ENCODE results near the gene URAD. TPM values are rescaled to one million over a fixed set of nuclear protein-coding genes. Genes with fewer than 3 reads are reported as not detected.
"Not testable (repeated sequence)": the region's sequence is repeated elsewhere in the genome, so short reads cannot be mapped to it uniquely, and the experiment has no call there.

Gene URAD, protein sequence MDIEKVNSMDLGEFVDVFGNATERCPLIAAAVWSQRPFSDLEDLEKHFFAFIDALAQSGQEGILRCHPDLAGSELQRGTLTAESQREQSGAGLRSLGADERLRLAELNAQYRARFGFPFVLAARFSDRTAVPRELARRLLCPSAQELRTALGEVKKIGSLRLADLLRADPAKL
- total RNA-seq: not detected

DNA sequence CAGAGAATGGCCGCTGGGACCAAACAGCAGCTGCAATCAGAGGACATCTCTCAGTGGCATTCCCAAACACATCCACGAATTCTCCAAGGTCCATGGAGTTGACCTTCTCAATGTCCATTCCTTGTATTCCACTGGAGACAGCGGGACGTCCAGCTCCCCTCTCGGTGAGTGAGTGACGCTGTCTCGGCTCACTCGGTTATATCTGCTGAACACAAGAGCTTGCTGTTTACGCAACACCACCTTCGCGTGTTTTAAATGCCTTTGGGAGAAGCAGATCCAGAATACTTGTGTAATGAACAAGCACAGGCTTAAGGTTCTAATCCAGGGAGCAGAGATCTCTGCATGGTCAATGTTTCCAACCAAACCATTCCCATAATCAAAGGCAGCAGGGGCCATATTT lies at the start of gene URAD:
URAD (minus strand) TSS at position 174 of the 400 bp plus-strand sequence; CDS start at position 118, 56 bp downstream.
- Mint-ChIP-seq H3K9me3 (no peaks in the 10 kb centered on the region), H3K36me3 (no peaks in the 10 kb centered on the region), H3K27ac (peak within 1 kb of the TSS in 1 of 2 donors; percentile 22)
- no peak for DNase-seq (ENCODE audit: low spot score in 2 of 2)
- no peak for ATAC-seq

DNA sequence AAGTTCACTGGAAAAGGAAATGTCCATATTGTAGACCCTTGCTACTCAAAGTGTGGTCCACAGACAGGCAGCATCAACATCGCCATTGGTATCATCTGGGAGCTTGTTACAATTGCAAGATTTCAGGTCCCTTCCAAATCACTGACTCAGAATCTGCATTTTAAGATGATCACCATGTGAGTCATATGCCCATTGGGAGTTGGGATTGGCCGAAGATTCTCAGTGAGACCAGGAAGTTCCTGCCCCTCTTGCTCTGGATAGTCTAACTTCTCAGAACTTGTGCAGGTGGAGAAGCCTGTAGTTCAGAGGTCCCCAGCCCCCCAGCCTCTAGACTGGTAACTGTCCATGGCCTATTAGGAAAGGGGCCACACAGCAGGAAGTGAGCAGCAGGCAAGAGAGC lies 48.9 kb upstream of the URAD start:
- Mint-ChIP-seq H3K9me3 (no peaks in the 10 kb centered on the region), H3K27ac (no peak overlapping the region), H3K36me3 (no peaks in the 10 kb centered on the region)
- ATAC-seq (peak; percentile 63 to 64), DNase-seq (ENCODE audit: low spot score in 2 of 2) (no peak)

DNA sequence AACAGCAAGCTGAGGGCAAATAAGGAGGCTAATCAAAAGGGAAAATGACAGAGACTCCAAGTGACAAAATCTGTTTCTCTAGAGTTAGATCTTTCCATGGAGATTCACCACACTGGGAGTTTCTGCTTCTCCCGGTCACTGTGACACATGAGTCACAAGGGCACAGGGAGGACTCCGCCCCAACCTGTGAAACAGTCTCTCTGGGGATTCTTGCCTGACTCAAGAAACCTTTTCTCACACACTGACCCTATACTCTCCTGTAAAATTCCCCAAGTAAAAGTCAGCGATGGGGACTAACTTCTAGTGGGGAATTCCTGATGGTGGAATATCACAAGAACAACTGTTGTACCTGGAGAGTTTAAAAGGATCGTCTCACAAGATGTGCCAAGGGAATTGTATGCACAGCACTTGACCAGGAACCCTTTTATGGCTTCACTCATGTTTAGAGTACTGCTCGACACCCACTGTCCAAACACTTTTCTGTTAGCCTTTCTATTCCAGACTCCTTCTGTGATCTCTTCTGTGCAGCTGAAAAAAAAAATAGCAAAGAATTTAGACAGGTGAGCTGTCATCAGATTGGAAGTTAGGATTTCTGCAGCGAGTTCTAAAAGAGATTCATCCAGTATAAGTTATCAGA lies 46.8 kb upstream of the URAD start:
- Mint-ChIP-seq H3K27ac (no peak overlapping the region), H3K36me3 (no peaks in the 10 kb centered on the region), H3K9me3 (no peaks in the 10 kb centered on the region)
- DNase-seq (ENCODE audit: low spot score in 2 of 2) (no peak), ATAC-seq (peak in 1 of 2 donors; percentile 26)

DNA sequence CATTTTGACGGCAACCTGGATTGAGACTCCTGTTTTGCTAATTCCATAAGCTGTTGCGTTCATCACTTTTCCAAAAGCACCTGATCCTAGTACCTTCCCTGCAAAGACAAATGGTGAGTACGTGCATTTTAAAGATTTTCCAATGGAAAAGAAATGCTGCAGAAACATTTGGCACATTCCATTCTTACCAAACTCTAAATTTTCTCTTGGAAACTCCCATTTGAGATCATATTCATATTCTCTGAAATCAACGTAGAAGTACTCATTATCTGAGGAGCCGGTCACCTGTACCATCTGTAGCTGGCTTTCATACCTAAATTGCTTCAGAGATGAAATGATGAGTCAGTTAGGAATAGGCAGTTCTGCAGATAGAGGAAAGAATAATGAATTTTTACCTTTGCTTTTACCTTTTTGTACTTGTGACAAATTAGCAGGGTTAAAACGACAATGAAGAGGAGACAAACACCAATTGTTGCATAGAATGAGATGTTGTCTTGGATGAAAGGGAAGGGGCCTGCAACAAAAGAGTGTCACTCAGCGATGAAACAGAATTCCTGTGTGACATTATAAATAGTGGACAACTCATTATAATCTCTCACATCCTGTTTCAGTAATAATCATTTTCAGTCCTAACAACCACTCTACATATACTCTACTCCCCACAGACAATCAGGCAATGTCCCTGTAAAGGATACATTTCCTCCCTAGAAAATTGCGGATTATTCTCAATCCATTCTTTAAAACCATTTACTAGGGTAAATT lies 45.6 kb upstream of the URAD start:
- H3K27ac Mint-ChIP-seq: no peak overlapping the region
- no peak for ATAC-seq
- DNase-seq (ENCODE audit: low spot score in 2 of 2): no peak
- H3K9me3 Mint-ChIP-seq: no peaks in the 10 kb centered on the region
- H3K36me3 Mint-ChIP-seq: no peaks in the 10 kb centered on the region

DNA sequence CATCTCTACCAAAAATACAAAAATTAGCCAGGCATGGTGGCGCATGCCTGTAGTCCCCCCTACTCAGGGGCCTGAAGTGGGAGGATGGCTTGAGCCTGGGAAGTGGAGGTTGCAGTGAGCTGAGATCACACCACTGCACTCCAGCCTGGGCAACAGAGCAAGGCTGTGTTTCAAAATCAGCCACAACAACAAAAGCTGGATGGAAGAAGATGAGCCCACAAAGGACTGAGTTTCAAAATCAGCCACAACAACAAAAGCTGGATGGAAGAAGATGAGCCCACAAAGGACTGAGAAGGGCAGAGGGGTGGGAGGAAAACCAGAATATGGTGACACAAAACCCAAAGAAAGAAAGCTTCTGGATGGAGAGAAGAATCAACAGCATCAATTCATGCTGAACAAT lies 43.9 kb upstream of the URAD start:
- H3K9me3 Mint-ChIP-seq; H3K36me3 Mint-ChIP-seq; DNase-seq (ENCODE audit: low spot score in 2 of 2); H3K27ac Mint-ChIP-seq: not testable (repeated sequence)
- ATAC-seq: peak in 1 of 2 donors; percentile 61

DNA sequence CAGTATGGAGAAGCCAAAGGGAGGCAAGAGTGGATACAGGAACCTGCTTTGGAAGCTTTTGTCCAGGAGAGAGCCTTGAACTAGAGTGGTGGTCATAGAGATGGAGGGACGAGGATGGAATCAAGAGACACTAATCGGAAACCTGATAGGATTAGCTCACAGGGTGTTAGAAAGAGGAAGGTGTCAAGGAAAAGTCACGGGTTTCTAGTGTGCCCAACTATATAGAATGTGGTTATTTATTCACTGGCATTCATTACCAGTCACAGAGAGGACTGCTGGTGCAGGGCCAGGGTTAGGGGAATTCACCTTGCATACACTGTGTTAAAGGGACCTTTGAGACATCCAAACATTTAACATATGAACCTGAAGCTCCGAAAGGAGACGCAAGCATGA lies 43.4 kb upstream of the URAD start:
- H3K27ac Mint-ChIP-seq: no peak overlapping the region
- no peaks in the 10 kb centered on the region for H3K9me3 Mint-ChIP-seq
- DNase-seq (ENCODE audit: low spot score in 2 of 2): no peak
- ATAC-seq: no peak
- H3K36me3 Mint-ChIP-seq: no peaks in the 10 kb centered on the region

DNA sequence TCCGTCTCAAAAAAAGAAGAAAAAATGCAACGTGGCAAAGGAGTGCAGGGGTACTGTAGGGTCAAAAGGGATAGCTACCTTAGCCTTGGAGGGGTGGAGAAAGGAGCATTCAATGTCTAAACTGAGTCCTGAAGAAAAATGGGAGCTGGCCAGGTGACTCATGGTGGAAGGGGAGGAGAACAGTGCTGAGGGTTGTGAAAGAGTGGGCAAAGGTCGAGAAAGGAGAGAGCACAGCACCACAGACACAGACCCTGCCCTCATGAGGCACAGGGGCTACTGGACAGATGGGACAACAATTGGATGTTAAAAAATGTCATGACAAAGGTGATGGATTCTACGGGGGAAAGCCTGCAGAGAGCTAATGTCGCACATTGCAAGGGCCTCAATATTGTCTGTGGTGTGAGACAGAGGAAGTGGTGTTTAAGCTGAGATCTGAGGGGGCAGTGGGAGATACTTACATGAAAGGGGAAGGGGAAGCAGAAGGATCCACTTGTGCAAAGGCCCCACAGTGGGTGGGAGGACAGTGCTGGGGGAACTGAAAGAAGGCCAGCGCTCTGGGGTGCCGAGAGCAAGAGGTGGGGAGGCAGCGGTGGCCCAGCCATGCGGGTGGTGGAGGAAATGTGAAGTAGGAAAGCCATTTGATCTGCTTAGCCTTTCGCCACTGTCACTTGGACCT lies 42.9 kb upstream of the URAD start:
- H3K36me3 Mint-ChIP-seq: no peaks in the 10 kb centered on the region
- no peak for ATAC-seq
- H3K27ac Mint-ChIP-seq: peak overlapping the region in 1 of 2 donors; percentile 7
- no peak for DNase-seq (ENCODE audit: low spot score in 2 of 2)
- no peaks in the 10 kb centered on the region for H3K9me3 Mint-ChIP-seq

DNA sequence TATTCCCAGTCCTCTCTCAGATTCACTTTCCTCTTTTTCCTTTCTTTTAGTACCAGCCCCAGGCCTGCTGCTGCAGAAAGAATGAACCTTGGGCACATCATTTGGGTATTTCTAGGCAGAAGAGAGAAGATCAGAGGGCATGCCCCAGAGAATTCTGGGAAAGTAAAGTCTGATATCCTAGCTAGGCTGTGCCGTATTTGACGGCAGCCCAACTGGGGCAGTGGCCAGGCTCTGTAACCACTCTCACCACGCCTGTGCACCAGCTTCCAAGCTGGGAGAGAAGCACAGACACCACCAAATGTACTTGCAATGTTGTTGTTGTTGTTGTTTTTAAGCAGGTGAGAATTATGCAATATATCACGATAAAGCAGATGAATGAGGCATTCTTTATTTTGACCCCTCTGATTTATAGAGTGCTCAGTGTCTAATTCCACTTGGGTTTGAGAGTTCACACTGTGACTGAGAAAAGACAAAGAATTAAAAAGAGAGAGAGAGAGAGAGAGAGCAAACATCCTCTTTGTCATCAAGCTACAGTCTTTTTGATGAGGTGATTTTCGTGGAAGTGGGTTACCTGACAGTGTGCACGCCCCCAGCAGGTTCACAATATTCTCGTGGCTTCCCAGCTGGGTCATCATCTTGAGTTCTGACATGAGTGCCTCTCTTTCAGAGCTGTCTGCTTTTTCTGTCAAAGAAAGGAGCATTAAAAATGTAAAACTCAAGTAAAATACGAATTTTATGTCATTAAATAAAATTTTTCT lies 39.3 kb upstream of the URAD start:
- DNase-seq (ENCODE audit: low spot score in 2 of 2) (no peak), ATAC-seq (peak in 1 of 2 donors; percentile 46)
- Mint-ChIP-seq H3K36me3 (no peaks in the 10 kb centered on the region), H3K9me3 (no peaks in the 10 kb centered on the region), H3K27ac (no peak overlapping the region)

DNA sequence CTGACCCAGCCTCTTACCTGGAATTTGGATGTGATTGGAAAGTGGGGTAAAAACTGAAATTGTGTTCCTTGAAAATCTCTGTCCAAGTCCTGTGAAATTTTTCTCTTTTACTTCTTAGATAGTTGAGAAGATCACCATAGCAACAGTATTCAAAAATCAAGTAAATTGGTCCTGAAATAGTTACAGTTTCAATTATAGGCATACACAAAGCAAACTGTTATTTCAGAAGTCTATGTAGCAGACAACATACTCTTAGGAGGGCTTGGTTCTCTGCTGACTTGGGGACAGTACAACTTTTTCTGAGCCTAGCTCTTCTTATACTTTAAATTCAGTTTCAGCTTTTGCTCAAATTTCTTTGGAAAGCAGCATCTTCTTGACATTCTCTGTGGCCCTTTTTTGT lies 38.6 kb upstream of the URAD start:
- no peaks in the 10 kb centered on the region for H3K36me3 Mint-ChIP-seq
- no peak for ATAC-seq
- H3K27ac Mint-ChIP-seq: no peak overlapping the region
- no peak for DNase-seq (ENCODE audit: low spot score in 2 of 2)
- no peaks in the 10 kb centered on the region for H3K9me3 Mint-ChIP-seq

DNA sequence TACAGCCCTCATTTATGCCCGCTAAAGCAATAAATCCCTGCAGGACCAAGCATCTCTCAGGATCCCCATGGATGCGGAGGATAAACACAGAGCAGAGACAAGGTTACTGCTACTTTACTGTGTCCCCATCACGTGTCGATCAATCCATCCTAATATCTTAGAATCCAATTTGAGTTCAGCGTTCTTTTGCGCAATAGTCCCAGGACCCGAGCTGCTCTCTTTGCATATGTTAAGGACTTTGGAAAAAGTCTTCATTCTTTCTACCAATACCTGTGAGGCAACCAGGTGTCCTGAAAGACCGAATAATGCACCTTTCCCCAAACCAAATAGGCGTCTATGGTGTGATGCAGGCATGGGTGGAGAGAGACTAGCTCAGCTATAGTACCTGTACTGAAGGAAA lies 38.0 kb upstream of the URAD start:
- no peaks in the 10 kb centered on the region for H3K9me3 Mint-ChIP-seq
- DNase-seq (ENCODE audit: low spot score in 2 of 2) (no peak), ATAC-seq (no peak)
- H3K27ac Mint-ChIP-seq: no peak overlapping the region
- no peaks in the 10 kb centered on the region for H3K36me3 Mint-ChIP-seq

DNA sequence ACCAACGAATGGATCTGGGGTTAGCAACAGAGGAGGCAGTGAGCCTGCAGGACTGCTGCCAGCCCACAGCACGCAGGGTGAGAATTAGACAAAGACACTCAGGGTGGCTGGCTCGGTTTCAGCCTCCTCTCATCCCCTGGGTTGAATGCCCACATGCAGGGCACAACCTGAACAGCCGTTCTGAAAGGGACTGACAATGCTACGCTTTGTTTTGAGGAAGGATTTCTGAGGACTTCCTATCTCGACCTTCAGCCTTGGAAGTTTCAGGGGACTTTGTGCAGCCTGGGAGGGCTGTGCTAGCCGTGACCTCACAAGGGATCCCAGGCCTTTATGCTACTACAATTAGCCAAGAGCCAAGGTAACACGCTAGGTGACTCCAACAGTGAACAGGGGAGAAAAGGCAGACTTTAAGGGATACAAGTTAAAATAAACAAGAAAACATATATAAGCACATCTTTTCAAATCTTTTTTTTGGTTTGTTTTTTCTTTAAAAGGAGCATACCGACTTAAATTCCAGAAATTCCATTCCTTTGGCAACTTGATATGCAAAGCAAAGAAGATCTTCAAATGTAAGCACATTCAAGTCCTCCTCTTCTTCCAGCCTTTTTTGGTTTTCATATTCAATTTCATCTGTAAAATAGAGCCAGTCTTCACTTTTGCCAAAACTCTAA lies 34.5 kb upstream of the URAD start:
- peaks cover 0 to 2% of the 10 kb centered on the region in 2 donors for H3K9me3 Mint-ChIP-seq
- no peak for DNase-seq (ENCODE audit: low spot score in 2 of 2)
- H3K27ac Mint-ChIP-seq: no peak overlapping the region
- no peak for ATAC-seq
- H3K36me3 Mint-ChIP-seq: no peaks in the 10 kb centered on the region

DNA sequence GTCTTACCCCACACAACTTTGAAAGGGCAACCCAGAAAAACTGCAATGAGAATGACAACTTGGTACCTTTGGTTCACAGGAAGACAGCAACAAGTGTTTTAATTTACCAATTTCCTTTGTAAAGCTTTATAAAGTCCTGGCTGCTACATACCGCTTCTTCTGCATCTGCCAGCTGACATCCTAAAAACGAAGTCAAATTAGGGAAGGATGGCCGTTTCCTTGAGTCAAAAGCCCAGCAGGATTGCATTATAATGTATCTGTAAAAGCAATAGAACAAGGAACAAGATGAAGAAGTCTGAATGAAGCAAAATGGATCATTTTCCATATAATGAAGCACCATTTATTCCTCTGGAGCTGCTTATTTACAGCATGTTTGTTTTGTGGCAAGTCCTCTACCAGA lies 25.8 kb upstream of the URAD start:
- Mint-ChIP-seq H3K27ac (no peak overlapping the region), H3K36me3 (no peaks in the 10 kb centered on the region), H3K9me3 (no peaks in the 10 kb centered on the region)
- ATAC-seq (no peak), DNase-seq (ENCODE audit: low spot score in 2 of 2) (no peak)

DNA sequence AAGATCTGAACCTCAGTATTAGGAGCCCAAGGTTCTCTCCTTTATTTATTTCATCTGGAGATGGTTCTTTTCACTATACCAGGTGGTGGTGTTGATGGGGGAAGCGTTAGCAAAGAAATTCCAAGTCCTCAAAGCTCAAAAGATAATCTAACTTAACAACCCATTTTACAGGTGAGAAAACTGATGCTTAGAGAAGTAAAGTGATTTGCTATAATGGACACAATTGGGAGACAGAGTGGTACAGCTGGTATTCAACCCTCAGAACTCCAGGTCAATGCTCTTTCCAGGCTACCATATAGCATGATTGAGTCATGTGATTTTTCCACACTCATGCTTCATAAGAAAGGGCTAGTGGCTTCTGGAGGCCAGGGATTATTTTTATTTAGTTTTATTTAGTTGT lies 25.0 kb upstream of the URAD start:
- Mint-ChIP-seq H3K9me3 (no peaks in the 10 kb centered on the region), H3K27ac (no peak overlapping the region), H3K36me3 (no peaks in the 10 kb centered on the region)
- ATAC-seq: no peak
- DNase-seq (ENCODE audit: low spot score in 2 of 2): no peak

DNA sequence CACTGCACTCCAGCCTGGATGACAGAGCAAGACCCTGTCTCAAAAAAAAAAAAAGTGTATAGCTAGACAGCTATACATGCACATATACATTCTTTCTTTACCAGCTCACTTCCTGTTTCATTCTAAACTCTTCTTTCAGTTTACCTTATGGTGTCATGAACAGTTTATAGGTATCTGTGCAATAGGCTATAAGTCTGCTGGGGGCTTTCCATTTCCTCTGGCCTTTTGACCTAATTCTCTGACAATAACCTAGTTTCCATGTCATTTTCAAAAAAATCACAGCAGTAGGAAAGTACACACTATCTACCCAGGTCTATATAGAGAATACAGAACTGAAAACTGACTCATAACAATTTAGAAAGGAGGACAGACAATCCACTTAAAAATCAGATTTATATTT lies 24.4 kb upstream of the URAD start:
- H3K9me3 Mint-ChIP-seq: no peaks in the 10 kb centered on the region
- peak; percentile 33 to 87 for ATAC-seq

DNA sequence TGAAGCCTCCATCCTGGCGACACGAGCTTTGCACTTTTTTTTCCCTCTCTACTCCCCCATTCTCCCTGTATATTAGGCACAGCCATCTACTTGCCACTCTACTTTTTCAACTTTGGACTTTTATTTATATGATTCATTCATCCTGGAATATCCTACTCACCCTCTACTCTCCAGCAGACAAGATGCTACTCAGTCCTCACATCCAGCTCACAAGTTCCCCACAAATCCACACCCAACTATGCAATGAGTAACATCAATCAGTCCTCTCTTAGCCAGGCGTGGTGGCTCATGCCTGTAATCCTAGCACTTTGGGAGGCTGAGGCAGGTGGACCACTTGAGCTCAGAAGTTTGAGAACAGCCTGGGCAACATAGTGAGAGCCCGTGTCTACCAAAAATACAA lies 23.9 kb upstream of the URAD start:
- ATAC-seq (peak in 1 of 2 donors; percentile 41), DNase-seq (ENCODE audit: low spot score in 2 of 2) (no peak)
- H3K27ac Mint-ChIP-seq: no peak overlapping the region

More for the DNA sequence above, 24.4 kb upstream of the URAD start:
- no peaks in the 10 kb centered on the region for H3K36me3 Mint-ChIP-seq
- DNase-seq (ENCODE audit: low spot score in 2 of 2): no peak
- H3K27ac Mint-ChIP-seq: no peak overlapping the region

DNA sequence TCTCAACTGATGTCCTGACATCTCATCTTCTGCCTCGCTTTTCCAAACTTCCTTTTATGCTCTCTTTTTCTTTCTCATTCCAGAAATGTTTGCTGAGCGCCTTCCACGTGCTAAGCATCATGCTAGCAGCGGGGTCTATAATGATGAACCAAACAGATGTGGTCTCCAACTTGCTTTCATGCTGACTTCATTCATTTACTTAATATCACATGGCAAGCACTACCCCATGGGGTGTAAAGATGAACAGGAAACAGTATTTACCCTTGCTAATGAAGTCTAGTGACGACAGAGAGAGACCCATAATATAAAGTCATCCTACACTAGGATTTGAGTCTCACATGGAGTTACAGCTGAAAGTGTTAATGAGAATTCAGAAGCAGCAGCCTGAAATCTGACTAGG lies 21.6 kb upstream of the URAD start:
- DNase-seq (ENCODE audit: low spot score in 2 of 2): no peak
- Mint-ChIP-seq H3K9me3 (no peaks in the 10 kb centered on the region), H3K27ac (no peak overlapping the region), H3K36me3 (no peaks in the 10 kb centered on the region)
- ATAC-seq: no peak

More for the DNA sequence above, 23.9 kb upstream of the URAD start:
- H3K36me3 Mint-ChIP-seq: no peaks in the 10 kb centered on the region
- H3K9me3 Mint-ChIP-seq: no peaks in the 10 kb centered on the region

Data from activated naive CD4-positive, alpha-beta T cell treated with anti-CD3 and anti-CD28 coated beads, Interleukin-2, amount 50 U/mL, for 72 hours (primary cell).